Measurements from ENCODE around the gene GPR37L1. TPM values are rescaled to one million over a fixed set of nuclear protein-coding genes. Genes with fewer than 3 reads are reported as not detected.

The GPR37L1 gene
- total and polyA plus RNA-seq, 11 donors = 0.03 to 0.05 (median 0.04) TPM; not detected in 8

GRCh38 chr1:202163281-202164270 is 40.9 kb downstream of the GPR37L1 start:
- Histone ChIP-seq H3K4me1 (peaks cover 0 to 66% (median 0%) of the 10 kb centered on the region in 12 donors), H3K27me3 (no peaks in the 10 kb centered on the region), H3K4me3 (no peak overlapping the region), H3K27ac (peak overlapping the region in 1 of 12 donors; percentile 87), H3K36me3 (no peaks in the 10 kb centered on the region), H3K9me3 (no peaks in the 10 kb centered on the region)
- no peak for DNase-seq
- intact Hi-C loops (cut with DNase I) = no loop called here
- TF ChIP-seq CTCF (IDR thresholded peaks at IDR 0.05) (no peak), POLR2A (IDR thresholded peaks at IDR 0.05) (no peak)
- 63 to 78% (median 74%) methylated on average over 11 to 12 of the region's 12 CpGs for WGBS, 4 donors
- no peak for ATAC-seq

GRCh38 chr1:202164271-202165037 is 41.7 kb downstream of the GPR37L1 start:
- TF ChIP-seq CTCF (IDR thresholded peaks at IDR 0.05) (no peak), POLR2A (IDR thresholded peaks at IDR 0.05) (no peak)
- Histone ChIP-seq H3K4me3 (no peak overlapping the region), H3K27me3 (no peaks in the 10 kb centered on the region), H3K27ac (peak overlapping the region in 1 of 12 donors; percentile 62), H3K9me3 (no peaks in the 10 kb centered on the region), H3K36me3 (no peaks in the 10 kb centered on the region), H3K4me1 (peaks cover 0 to 59% (median 0%) of the 10 kb centered on the region in 12 donors)
- intact Hi-C loops (cut with DNase I) = loop anchor here in 1 of 10 donors (5.0 kb wide), 1 partner anchor 543 kb away; no protein-coding TSS in a partner anchor
- peak in 2 of 4 donors; percentile 11 to 18 for ATAC-seq
- 71 to 77% (median 74%) methylated on average over 7 to 11 of the region's 11 CpGs for WGBS, 4 donors
- DNase-seq = peak in 1 of 5 donors; percentile 60

- intact Hi-C loops (cut with DNase I) = loop anchor here in 1 of 10 donors (5.0 kb wide), 1 partner anchor 542 kb away; no protein-coding TSS in a partner anchor
- H3K27me3 ChIP-seq = no peaks in the 10 kb centered on the region
- H3K4me1 ChIP-seq = peaks cover 0 to 50% (median 0%) of the 10 kb centered on the region in 12 donors
- WGBS, 4 donors = 87 to 91% (median 89%) methylated on average over 20 of the region's 20 CpGs
- peak overlapping the region in 1 of 12 donors; percentile 62 for H3K27ac ChIP-seq
- ATAC-seq (no peak), DNase-seq (no peak)
- H3K9me3 ChIP-seq = no peaks in the 10 kb centered on the region
- H3K4me3 ChIP-seq = peak overlapping the region in 1 of 12 donors; percentile 12
- TF ChIP-seq CTCF (IDR thresholded peaks at IDR 0.05) (no peak), POLR2A (IDR thresholded peaks at IDR 0.05) (no peak)
- H3K36me3 ChIP-seq = no peaks in the 10 kb centered on the region
These were observed 42.7 kb downstream of the GPR37L1 start for GRCh38 chr1:202165267-202165941.
